NT2/D1 (cell line): Measurements from ENCODE around the gene ELMOD1.

Experiments
- SUZ12 ChIP-seq: IDR thresholded peaks from 2 replicates; pipeline ENCODE4 v1.6.1; 2011; ENCODE audit not compliant: insufficient read length, insufficient read depth; ENCODE audit errors: extremely low read depth
- YY1 ChIP-seq: IDR thresholded peaks from 2 replicates; pipeline ENCODE4 v1.6.1; 2011; ENCODE audit not compliant: insufficient read length, insufficient read depth
- ZNF274 ChIP-seq: IDR thresholded peaks from 2 replicates; pipeline ENCODE4 v1.6.1; 2011; ENCODE audit warnings: mild to moderate bottlenecking, low read depth, low read length

- TF ChIP-seq YY1 (no peak), SUZ12 (no peak), ZNF274 (no peak)
Observed at GRCh38 chr11:107689317-107690202, 98.6 kb downstream of the ELMOD1 start.
